Activated CD8-positive, alpha-beta memory T cell treated with anti-CD3 and anti-CD28 coated beads, Interleukin-2, amount 50 U/mL, for 1 hour (primary cell): ENCODE measurements around the gene ZBTB45.
A peak's percentile ranks its signal among the peaks of the same experiment; 100 is the strongest.
"Not testable (repeated sequence)": the region's sequence is repeated elsewhere in the genome, so short reads cannot be mapped to it uniquely, and the experiment has no call there.

ENCODE experiments used
- DNase-seq: peaks from one replicate; pipeline ENCODE4 v3.0.0-alpha.2; 2020; ENCODE audit errors: extremely low read depth

The ZBTB45 gene

DNA sequence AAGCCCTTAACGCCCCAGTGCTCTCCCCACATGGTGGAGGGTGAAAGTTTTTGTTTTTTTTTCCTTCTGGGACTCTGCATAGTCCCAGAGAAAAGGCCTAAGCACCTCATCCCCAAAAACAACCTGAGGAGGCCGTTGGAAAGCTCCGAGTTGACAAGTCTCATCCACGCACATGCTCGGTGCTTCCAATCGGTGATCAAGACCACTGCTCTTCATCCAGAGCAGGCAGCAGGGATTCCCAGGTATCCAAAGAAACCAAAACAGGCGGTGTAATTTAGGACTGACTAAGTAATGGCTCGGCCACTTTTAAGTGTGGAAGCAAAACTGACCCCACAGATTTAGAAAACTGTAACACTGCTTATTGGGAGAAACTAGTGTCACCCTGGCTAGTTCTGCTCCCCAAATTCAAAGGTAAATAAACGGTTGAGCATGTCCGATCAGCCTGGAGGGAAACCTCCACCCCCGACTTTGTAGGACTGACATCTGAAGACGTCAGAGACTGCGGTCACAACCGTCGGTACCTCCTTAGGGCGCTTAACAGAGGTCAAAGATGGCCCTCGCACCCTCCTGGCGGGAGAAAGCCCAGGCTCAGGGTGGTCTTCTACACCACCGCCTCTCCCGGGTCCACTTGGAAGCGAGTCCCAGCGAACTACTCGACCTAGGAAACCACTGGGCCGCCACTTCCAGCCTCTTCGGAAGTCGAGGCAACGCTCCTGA is 44.5 kb downstream of the ZBTB45 start:
- DNase-seq = no peak

DNA sequence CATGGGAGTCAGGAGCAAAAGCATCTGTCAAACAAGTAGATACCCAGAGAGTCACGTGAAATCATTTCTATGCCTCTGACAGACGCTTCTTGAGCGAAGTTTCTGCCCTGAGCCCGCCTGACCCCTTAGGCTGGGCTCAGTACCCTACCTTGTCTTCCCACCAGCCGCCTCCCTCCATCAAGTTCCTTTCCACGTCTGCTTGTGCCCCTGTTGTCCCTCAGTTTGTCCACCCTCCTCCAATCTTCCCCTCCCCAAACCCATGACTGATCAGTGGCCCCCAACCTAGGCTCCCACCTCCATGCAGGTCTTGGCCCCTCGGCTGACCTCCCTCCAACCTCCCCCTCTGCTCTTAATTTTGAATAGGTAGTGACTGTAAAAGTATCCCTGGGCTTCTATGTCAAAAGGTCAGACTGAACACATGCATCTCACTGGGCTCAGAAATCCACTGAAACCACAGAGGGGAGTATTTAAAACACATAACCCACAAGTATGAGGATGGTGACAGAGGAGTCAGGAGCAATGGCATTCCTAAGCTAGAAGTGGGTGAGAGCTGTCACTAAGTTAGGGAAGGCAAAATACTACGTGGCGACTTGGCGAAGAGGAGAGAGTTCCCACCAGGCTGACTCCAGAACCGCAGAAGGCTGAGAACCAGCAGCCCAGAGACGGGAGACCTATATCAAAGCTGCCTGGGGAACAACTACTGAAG is 45.2 kb downstream of the ZBTB45 start:
- no peak for DNase-seq

DNA sequence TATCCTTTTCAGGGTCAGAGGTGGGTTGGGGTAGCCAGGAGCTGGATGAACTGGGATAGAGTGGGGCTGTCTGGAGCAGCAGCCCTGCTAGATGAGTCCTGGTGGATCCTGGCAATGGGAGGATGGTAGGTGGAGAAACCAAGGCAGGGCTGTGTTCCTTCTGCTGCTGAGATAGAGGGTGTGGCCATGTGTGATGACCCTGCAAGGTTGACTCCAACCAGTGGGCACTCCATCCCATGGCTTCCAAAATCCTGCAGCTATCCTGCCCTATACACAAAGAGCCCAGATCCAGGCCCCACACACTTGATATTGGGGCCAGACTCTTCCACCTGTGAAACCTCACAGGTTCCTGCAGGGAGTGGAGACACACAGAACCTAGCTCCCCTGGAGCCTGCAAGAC is 45.8 kb downstream of the ZBTB45 start:
- DNase-seq = no peak

DNA sequence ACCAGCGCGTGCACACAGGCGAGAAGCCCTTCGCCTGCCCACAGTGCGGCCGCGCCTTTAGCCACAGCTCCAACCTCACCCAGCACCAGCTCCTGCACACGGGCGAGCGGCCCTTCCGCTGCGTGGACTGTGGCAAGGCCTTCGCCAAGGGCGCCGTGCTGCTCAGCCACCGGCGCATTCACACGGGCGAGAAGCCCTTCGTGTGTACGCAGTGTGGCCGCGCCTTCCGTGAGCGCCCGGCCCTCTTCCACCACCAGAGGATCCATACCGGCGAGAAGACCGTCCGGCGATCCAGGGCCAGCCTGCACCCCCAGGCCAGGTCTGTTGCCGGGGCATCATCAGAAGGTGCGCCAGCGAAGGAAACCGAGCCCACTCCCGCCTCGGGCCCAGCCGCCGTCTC is 47.9 kb downstream of the ZBTB45 start:
- no peak for DNase-seq

DNA sequence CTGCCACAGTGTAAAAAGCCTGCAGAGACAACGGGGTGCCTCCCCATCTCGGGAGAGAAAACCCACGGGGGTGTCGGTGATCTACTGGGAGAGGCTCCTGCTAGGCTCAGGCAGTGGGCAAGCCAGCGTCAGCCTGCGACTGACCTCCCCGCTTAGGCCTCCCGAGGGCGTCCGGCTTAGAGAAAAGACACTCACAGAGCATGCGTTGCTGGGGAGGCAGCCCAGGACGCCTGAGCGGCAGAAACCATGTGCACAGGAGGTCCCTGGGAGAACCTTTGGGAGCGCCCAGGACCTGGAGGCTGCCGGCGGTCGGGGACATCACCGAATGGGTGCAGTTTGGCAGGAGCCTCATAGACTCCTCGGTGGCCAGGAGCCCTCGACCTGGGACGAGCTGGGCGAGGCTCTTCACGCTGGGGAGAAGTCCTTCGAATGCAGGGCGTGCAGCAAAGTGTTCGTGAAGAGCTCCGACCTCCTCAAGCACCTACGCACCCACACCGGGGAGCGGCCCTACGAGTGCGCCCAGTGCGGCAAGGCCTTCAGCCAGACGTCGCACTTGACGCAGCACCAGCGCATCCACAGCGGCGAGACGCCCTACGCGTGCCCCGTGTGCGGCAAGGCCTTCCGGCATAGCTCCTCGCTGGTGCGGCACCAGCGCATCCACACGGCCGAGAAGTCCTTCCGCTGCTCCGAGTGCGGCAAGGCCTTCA is 48.6 kb downstream of the ZBTB45 start:
- DNase-seq = not testable (repeated sequence)

DNA sequence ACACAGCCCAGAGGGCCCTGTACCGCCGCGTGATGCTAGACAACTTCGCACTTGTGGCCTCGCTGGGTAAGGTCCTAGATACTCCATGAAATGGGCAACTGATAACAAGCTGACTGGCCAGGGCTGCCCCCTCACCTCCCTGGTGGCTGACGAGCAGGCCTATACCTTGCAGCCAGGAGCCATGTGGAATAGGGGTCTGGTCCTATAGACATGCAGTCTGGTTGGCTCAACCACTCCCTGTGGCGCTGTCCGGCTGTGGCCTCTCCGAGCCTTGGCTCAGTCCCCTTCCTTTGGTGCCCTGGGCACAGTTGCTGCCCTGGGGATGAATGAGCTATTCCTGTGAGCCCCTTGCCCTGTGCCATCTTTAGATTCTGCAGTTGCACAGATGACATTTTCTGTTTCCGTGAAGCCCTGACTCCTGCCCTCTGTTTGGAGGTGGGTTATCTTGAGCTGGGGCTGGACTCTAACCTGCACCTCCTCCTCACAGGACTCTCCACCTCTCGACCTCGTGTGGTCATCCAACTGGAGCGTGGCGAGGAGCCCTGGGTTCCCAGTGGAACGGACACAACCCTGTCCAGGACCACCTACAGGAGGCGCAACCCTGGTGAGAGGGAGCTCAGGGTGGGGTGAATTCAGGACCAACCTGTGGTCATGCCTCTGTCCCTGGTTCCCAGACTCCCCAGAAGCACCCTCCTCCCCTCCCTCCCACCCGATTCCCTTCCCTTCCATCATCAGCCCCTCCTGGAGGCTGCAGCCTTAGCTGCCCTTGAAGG is 50.2 kb downstream of the ZBTB45 start:
- DNase-seq = no peak

DNA sequence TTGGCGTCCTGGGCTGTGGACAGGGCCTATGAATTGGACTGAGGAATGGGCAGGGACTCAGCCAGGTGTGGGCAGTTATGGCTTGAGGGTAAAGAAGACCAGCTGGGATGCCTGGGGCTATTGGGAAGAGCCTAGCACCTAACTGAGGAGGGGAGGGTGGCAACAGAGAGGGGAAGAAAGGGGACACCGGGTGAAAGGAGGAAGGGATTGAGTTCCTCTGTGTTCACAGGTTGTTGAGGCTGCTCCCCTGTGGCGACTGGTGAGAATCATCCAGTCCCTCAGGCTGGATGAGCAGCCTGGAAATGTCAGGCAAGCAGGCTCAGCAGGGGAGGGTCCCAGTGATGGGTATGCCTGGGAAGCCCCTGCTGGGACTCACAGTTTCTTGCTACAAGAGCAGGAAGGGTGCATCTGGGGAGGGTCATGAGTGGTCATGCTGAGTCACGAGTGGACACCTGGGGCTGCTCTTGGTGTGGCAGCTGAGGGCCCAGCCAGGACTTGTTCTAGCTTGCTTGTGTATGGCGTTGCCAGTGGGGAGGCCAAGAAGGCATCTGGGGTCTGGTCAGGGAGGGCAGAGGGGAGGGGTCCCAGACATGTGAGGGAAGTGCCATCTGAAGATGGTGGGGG is 51.3 kb downstream of the ZBTB45 start:
- no peak for DNase-seq

DNA sequence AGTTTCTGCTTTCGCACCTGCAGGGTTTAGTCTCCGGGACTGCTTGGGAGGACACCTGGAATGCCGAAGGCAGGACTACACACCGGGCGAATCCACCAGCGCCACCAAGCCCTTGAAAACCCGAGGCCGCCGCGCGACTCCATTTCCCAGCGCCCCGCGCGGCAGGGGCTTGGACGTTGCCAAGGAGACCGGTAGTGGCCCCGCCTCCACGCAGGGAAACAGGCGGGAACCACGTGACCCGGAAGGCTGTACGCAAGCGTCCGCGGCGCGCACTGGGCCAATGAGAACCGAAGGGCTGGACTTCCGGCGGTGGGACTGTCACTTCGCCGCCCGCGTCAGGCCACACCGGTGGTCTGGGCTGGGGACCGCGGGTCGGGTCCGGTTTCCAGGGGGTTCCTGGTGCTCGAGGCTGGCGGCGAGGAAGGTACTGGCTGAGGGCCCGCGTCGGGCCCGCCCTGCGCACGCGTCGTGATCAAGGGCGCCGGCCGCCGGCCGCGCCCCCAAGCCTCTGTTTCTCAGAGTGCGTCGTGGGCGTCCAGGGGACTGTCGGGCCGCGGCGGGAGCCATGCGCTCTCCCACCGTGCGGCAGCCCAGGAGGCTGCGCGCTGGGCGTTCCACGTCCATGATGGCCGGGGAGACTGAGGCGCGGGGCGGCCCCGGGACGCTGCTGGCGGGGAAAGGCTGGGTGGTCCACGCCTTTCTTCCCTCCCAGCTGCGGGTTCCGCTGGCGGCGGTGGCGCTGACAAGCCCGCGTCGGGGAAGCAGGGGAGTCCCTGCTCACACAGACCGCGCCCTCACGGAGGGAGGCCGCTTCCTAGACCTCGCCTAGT is 52.6 kb downstream of the ZBTB45 start, which contains the start of gene ZNF324:
Gene ZNF324, plus strand, starts transcription at position 321 of the 830 bp plus-strand sequence. CDS start 2,106 bp downstream, outside the sequence.
- peak; percentile 91 for DNase-seq

DNA sequence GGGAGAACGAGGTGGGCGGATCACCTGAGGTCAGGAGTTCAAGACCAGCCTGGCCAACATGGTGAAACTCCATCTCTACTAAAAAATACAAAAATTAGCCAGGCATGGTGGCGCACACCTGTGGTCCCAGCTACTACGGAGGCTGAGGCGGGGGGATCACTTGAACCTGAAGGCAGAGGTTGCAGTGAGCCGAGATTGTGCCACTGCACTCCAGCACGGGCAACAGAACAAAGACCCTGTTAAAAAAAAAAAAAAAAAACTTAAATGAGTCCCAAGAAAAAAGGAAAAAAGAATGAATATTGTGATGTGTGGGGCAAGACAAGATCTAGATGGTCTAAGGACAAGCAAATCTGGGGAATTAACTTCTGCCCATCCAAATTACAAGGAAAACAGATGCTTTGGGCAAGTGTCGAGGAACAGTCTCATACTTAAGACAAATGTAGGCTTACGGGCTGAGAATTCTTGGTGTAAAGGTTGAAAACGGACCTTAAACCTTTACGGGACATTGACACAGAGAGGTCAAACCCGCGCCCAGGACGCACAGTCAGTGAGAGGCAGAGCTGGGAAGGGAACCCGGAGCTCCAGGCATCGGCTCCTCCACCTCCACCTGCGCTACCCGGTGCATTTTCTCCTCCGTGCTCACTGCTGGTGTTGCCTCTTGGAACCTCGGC is 53.4 kb downstream of the ZBTB45 start:
- no peak for DNase-seq
